Fibroblast of the aortic adventitia (primary cell): ENCODE results near the gene HPS6. TPM values are rescaled to one million over a fixed set of nuclear protein-coding genes. Genes with fewer than 3 reads are reported as not detected.

Experiments
- DNase-seq: peaks from one replicate; pipeline ENCODE4 v3.0.0-alpha.2; 2010; ENCODE audit warnings: low read depth
- H3K4me3 ChIP-seq: 2 replicates; pipeline ENCODE4 v1.5.1; 2011; ENCODE audit warnings: low read depth, mild to moderate bottlenecking, control low read depth, low read length, moderate library complexity
- total RNA-seq: library from RNA; depleted of rRNA; stranded (reverse); fragments of >200 nt; gene quantifications from 2 replicates; pipeline ENCODE4 v1.2.3, GENCODE V29; 2012; ENCODE audit warnings: low replicate concordance
- TF ChIP-seq, protein P1 (sequence below): IDR thresholded peaks from 2 replicates; pipeline ENCODE4 v1.5.1; 2011; ENCODE audit warnings: mild to moderate bottlenecking, low read length, control low read depth, inconsistent platforms; ENCODE audit not compliant: insufficient read depth

Gene HPS6
- 18.2 and 37.0 TPM in 2 replicates for total RNA-seq

GRCh38 chr10:102064868-102065560 lies at the start of gene HPS6:
Gene HPS6, plus strand, starts transcription at chr10:102065349. Its CDS starts 126 bp downstream, at chr10:102065475.
- TF ChIP-seq, protein P1, sequence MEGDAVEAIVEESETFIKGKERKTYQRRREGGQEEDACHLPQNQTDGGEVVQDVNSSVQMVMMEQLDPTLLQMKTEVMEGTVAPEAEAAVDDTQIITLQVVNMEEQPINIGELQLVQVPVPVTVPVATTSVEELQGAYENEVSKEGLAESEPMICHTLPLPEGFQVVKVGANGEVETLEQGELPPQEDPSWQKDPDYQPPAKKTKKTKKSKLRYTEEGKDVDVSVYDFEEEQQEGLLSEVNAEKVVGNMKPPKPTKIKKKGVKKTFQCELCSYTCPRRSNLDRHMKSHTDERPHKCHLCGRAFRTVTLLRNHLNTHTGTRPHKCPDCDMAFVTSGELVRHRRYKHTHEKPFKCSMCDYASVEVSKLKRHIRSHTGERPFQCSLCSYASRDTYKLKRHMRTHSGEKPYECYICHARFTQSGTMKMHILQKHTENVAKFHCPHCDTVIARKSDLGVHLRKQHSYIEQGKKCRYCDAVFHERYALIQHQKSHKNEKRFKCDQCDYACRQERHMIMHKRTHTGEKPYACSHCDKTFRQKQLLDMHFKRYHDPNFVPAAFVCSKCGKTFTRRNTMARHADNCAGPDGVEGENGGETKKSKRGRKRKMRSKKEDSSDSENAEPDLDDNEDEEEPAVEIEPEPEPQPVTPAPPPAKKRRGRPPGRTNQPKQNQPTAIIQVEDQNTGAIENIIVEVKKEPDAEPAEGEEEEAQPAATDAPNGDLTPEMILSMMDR: no peak
- H3K4me3 ChIP-seq: peak within 1 kb of the TSS; percentile 87
- peak; percentile 83 for DNase-seq

- no peak for DNase-seq
- no peak overlapping the region for H3K4me3 ChIP-seq
- TF ChIP-seq, protein P1: no peak
These were observed 48.7 kb upstream of the HPS6 start for GRCh38 chr10:102016416-102016815.

DNA sequence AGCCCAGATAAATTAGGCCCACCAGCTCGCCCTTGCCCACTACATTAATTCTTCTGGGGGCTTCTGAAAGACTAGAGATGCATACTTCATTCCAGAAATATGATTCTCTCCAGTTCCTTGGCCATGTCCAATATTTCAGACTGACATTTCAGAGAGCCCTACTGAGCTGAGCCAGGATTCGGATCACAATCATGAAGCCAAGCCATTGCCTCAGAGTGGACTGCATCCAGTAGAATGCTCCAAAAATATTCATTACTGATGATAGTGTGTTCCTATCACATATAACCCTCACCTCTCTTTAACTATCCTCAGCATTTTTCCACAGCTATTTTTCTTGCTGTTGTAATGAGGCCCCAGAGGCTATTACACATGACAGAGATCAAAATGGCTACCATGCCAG lies 47.9 kb upstream of the HPS6 start:
- no peak for DNase-seq
- H3K4me3 ChIP-seq: no peak overlapping the region
- TF ChIP-seq, protein P1: no peak

GRCh38 chr10:102020938-102021337 lies 44.2 kb upstream of the HPS6 start:
- TF ChIP-seq, protein P1: no peak

GRCh38 chr10:102024799-102025198 lies 40.4 kb upstream of the HPS6 start:
- TF ChIP-seq, protein P1: no peak
- DNase-seq: no peak

More at GRCh38 chr10:102020938-102021337, 44.2 kb upstream of the HPS6 start:
- no peak overlapping the region for H3K4me3 ChIP-seq
- DNase-seq: no peak

DNA sequence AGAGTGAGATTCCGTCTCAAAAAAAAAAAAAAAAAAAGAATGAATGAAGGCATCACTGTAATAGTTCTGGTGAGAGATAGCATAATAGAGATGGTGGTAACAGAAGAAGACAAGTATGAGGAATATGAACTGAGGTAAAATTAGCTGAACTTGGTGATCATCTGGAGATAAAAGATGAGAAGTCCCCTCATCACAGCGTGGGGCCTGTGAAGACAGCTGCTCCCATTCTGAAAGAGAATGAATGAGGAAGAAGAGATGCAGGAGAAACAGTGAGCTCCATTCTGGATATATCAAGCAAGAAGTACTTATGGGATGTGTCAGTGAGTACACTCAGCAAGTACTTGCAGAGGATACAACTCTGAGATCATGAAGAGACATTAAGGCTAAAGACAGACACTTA lies 37.9 kb upstream of the HPS6 start:
- TF ChIP-seq, protein P1: no peak
- DNase-seq: no peak
- H3K4me3 ChIP-seq: no peak overlapping the region

More at GRCh38 chr10:102024799-102025198, 40.4 kb upstream of the HPS6 start:
- H3K4me3 ChIP-seq: no peak overlapping the region
